HG03039 (cell line): ENCODE data around the gene SH2B3.
"Not testable (repeated sequence)": the region's sequence is repeated elsewhere in the genome, so short reads cannot be mapped to it uniquely, and the experiment has no call there.

ENCODE experiments used
- ATAC-seq: cut with Tn5 transposase; IDR thresholded peaks from one replicate; pipeline ENCODE4 v1.9.1; 2021; ENCODE audit warnings: mild to moderate bottlenecking, moderate library complexity; ENCODE audit not compliant: unreplicated experiment

SH2B3 gene

DNA sequence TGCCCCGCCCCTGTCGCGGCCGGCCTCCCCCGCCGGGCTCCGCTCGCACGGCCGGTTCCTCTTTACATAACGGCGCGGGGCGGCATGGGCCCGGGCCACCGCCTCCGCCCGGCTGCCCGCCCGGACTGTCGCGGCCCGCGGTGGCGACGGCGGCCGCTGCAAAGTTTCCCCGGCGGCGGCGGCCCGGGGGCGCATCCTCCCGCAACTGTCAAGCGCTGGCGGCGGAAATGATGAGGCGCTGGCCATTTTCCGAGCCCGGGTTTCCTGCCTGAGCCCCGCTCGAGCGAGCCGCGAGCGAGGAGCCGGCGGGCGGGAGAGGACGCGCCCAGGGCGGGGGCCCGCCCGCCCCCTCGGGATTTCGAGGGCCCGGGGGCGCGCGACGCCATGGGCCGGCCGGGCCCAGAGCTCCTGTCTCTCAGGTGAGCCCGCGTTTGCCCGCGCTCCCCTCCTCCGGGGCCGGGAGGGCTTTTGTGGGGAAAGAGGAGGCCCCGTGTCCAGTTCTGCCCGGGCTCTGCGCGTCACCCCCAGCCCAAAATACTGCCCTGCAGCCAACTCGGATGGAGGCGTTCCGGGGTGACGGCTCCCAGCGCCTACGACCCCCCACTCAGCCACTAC lies at the start of gene SH2B3:
Gene SH2B3, plus strand, starts transcription at position 65 of the 615 bp plus-strand sequence. CDS start 12,223 bp downstream, outside the sequence.
- no peak for ATAC-seq

DNA sequence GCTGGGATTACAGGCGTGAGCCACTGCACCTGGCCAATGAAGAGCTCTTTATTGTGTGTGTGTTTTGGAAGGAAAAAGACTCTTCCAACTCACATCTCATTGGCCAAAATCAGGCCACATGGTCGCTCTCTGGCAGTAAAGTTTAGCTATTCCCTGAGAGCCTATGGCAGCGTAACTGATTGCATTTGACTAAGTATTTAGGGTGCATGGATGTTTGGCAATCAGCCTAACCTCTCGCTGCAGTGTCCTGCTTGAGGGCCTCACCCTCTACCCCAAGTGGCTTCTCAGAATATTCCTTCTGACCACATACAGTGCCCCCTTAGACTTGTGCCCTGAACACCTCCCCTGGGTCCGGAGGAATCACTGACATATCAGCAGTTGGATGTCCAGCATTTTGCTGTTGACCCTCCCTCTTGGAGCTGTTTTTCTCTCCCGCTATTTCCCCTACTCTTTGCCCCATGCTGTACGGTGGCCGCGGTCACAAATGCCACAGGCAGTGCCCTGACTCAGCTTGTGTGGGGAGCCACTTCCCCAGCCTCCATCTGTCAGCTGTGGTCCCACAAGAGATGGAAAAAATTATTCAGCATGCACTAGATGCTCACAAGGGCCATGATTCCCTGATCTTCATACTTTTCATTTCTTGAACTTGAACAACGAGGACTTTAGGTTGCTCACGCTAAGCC lies 46.4 kb upstream of the SH2B3 start:
- ATAC-seq: no peak

DNA sequence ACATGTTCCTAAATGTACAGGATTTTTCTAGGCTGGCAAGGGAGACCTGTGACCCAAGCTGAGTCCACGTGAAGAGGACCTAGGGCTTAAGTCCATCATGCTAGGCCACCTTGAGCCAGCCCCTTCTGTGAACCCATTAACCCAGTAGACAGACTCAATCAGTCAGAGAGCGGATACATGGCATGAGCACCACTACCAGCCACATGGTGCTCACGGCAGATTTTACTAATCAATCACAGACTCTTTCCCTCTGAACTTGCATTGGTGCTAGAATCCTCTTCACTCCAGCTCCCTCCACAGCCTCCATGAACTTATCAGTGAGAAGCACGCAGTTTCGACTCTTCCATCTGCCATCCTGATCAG lies 45.8 kb upstream of the SH2B3 start:
- no peak for ATAC-seq

DNA sequence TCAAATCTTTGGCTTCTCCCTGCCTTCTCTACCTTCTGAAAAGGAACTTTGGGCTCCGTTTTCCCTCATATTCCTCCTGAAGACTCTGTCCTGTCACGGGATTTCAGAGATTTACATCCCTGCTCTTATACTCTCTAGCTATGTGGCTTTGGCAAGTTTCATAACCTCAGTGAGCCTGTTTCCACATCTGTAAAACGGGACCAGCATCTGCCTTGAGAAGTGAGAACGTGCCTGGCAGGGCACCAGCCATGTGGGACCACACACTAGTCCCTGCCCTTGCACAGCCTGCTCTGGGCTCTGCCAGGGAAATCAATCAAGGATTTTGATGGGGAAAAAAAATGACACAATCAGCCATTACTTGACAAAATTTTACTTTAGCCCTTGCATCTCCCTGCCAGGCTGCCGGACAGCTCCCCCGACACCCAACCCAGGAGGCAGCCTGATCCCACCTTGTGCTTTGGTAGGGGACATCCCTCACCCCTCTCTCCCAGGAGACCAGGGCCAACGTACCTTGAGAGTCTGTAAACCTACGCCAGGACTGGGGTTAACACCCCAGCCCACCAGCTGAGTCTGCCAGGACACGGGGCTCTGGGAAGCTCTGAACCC lies 45.3 kb upstream of the SH2B3 start:
- ATAC-seq: no peak

- ATAC-seq: no peak
Measured at GRCh38 chr12:111361073-111361716, 44.5 kb upstream of the SH2B3 start.

DNA sequence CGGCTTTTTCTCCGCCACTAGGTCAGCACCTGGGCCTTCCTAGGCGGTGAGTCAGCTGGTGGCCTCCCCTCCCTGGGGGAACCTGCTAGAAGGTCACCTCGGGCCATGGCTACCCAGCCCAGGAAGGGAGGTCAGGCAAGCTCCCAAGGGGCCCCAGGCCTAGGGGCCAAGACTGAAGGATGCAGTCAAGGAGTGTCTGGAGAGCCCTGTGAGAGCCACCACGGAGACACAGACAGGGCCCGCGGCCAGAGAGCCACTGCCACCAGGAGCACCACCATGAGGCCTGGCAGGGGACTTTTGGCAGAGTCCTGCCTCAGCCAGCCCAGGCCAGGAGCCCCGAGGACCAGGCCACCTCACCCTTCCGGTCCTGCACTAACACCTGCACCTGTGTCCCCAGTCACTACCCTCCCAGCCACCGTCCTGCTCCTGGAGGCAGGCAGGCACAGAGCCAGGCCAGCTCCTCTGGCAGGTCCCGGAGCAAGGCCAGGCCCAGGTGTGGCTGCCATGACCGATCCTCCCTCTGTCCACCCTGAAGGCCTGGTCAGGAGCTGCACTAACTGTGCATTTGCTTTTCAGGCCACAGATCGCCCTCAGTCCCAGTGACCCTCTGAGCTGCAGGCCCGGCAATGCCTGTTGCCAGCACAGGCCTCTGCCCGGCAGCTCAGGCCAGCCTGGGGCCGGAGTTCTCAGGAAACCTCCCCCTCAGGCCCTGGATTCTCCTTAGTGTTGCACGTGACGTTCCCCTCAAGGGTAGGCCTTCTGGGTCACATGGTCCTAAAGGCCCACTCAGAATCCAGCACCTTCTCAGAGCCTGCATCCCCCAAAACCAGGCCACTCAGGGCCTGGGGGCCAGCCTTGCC lies 43.8 kb upstream of the SH2B3 start:
- ATAC-seq: no peak

GRCh38 chr12:111362687-111363475 lies 42.8 kb upstream of the SH2B3 start:
- no peak for ATAC-seq

DNA sequence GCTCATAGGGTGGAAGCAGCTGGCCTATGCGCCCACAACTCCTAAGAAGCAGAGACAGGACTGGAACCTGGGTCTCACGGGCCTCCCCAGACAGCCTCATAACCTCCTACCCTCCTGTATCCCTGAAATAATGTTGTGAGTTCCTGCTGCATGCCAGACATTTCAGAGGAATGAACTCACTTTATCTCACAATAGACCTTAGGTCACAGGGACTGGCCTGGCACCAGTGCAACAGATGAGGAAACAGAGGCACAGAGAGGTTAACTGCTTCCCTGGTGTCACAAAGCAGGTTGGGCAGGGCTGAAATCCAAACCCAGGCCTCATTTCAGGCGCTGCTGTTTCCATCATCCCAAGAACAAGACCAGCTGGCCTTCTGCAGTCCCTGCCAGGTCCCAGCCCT lies 42.1 kb upstream of the SH2B3 start:
- no peak for ATAC-seq

DNA sequence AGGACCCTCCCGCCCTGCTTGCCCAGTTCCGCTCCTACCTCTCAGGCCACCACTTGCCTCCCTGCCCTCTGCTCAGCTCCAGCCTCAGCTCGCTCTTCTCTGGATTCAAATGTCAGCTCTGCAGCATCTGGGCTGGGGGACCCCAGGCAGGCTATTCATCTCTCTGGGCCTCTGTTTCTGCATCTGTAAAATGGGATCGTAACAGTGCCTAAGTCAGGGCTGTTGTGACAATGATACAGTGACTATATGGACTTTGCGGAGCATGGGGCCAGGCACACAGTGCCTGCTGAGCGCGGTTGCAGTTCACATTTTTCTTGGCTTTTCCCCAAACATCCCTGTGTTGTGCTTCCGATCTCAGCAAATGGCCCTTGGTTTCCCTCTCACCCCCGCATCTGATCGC lies 39.6 kb upstream of the SH2B3 start:
- ATAC-seq: no peak

GRCh38 chr12:111366583-111366982 lies 39.1 kb upstream of the SH2B3 start:
- ATAC-seq: no peak

- no peak for ATAC-seq
Measured at GRCh38 chr12:111367661-111368221, 38.0 kb upstream of the SH2B3 start.

DNA sequence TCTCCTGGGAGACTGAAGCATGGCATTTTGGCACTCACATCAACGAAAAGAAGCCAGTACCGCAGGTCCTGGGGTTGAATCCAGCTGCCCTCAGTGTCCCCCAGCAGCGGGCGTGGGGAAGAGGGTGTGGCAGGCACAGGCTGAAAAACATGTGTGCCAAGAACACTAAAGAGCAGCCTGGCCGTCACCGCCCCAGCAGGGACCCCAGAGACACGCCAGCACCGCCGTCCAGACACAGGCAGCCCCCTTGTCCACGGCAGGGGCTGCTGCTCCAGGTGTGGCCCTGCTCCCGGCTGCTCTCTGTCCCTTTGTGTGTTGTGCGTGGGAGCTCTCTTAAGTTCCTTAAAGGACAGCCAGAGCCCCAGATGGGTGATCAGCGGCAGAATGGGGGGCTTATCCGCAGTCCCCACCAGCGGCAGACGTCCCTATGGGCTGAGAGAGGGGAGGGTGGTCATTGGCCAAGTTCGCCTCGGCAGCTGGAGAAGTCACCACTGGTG lies 37.4 kb upstream of the SH2B3 start:
- ATAC-seq: no peak

DNA sequence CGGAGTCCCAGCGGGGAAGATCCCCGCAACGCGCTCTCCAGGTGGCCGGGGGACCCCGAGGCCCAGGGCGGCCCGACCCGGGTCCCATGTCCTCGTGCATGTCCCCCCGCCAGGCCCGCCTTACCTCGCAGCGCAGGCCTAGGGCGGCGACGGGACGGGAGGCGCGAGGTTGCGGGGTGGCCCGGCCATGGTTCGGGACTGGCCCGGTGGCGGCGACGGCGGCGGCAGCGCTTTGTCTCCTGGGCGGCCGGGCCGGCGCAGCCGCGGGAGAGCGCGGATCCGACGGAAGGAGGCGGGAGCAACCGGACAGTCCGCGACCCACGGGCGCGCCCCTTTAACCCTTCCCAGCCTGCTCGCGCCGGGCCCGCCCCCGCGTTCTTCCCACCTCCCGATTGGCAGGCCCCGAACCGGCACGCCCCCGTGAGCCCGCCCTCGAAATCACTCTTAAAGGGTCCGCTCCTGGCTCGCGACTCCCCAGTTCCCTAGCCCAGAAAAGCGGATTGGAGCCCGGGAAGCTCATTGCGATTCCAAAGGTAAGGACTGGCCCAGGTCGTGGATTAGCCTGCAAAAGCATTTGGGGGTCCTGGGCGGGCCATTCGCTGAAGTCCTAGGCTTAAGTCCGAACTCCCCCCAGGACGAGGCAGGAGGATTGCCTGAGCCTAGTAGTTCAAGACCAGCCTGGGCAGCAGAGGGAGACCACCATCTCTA lies 36.8 kb upstream of the SH2B3 start, which contains the start of gene PHETA1:
Gene PHETA1, minus strand, starts transcription at position 308 of the 708 bp plus-strand sequence. CDS start 5,668 bp downstream, outside the sequence.
- peak; percentile 88 for ATAC-seq

- no peak for ATAC-seq
Measured at GRCh38 chr12:111369496-111370220, 36.1 kb upstream of the SH2B3 start.

DNA sequence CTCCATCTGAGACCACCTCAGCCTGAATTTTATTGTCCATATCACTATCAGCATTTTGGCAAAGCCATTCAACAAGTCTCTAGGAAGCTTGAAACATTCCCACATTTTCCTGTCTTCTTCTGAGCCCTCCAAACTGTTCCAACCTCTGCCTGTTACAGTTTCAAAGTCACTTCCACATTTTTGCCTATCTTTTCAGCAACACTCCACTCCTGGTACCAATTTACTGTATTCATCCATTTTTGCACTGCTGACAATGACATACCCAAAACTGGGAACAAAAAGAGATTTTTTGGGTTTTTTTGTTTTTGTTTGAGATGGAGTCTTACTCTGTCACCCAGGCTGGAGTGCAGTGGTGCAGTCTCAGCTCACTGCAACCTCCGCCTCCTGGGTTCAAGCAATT lies 32.5 kb upstream of the SH2B3 start:
- ATAC-seq: not testable (repeated sequence)

GRCh38 chr12:111377440-111377839 lies 28.3 kb upstream of the SH2B3 start:
- ATAC-seq: no peak

GRCh38 chr12:111379942-111380554 lies 25.7 kb upstream of the SH2B3 start:
- no peak for ATAC-seq

DNA sequence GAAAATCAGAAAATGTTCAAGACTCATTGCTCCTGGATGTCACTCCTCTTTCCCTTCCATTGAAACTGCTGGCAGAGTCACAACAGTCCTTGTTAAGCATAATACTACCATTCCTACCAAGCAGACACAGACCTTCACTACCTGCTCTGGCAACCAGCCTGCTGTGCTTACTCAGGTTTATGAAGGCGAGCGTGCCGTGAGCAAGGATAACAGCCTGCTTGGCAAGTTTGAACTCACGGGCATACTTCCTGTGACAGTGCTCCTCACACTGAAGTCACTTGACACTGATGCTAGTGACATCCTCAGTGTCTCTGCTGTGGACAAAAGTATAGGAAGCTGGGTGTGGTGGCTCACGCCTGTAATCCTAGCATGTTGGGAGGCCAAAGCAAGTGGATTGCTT lies 21.1 kb upstream of the SH2B3 start:
- no peak for ATAC-seq
